ENCODE data around the gene RHCG.

Gene RHCG

DNA sequence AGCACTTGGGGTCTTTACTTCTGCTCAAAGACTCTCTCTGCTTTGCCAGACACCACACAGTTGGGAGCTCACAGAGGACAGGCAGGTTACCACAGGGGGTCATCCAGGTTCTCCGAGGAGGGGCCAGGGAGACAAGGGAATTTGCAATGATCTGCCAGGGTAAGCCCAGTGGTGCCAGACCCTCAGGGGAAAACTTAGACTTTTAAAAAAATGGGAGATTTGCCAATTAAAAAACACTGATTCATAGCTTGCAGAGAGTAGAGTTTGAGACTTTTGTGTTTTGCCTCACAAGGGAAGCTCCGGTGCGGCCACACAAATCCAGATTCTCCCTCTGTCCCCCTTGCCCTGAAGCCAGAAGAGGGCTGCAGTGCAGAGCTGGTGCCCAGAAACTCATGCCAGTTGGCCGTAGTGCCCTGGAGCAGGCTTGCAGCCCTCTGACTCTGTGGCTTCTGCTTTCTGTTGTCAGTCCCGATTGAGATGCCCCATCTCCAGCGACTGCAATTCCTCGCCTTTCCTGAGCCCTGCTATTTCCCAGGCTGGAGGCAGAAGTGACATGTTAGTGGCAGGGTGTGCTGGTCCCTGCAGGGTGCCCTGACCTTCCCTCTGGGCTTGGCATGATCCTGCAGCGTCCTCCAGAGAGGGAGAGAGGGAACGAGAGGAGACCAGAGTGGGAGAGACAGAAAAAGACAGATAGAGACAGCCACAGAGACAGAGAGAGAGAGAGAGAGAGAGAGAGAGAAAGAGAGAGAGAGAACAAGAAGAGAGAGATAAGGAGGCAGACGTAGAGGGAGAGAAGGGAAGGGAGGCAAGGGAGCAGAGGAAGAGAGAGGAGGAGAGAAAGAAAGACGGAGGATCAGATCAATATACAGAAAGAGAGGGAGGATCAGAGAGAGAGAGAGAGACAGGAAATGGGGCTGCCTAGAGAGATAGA is 46.0 kb downstream of the RHCG start:
- Histone ChIP-seq H3K4me3 (ENCODE audit: low read length) (no peak overlapping the region), H3K36me3 (replicated peaks; ENCODE audit: insufficient read depth, low read length) (no peaks in the 10 kb centered on the region), H3K4me1 (ENCODE audit: low read length) (no peaks in the 10 kb centered on the region), H2AFZ (ENCODE audit: low read length) (no peak overlapping the region), H3K79me2 (ENCODE audit: low read length) (no peaks in the 10 kb centered on the region), H4K20me1 (ENCODE audit: insufficient read depth, low read length) (no peaks in the 10 kb centered on the region), H3K27ac (ENCODE audit: low read length) (no peak overlapping the region), H3F3A (ENCODE audit: insufficient read depth, low read length) (no peaks in the 10 kb centered on the region), H3K9ac (ENCODE audit: low read length) (no peak overlapping the region), H3K4me2 (ENCODE audit: low read depth, low read length) (no peak overlapping the region), H3K27me3 (replicated peaks; ENCODE audit: insufficient read depth, low read length) (no peaks in the 10 kb centered on the region), H3K9me2 (replicated peaks; ENCODE audit: insufficient read depth, low read length) (no peaks in the 10 kb centered on the region), H3K9me3 (replicated peaks; ENCODE audit: insufficient read depth, low read length) (no peaks in the 10 kb centered on the region)
- TF ChIP-seq, protein P1, sequence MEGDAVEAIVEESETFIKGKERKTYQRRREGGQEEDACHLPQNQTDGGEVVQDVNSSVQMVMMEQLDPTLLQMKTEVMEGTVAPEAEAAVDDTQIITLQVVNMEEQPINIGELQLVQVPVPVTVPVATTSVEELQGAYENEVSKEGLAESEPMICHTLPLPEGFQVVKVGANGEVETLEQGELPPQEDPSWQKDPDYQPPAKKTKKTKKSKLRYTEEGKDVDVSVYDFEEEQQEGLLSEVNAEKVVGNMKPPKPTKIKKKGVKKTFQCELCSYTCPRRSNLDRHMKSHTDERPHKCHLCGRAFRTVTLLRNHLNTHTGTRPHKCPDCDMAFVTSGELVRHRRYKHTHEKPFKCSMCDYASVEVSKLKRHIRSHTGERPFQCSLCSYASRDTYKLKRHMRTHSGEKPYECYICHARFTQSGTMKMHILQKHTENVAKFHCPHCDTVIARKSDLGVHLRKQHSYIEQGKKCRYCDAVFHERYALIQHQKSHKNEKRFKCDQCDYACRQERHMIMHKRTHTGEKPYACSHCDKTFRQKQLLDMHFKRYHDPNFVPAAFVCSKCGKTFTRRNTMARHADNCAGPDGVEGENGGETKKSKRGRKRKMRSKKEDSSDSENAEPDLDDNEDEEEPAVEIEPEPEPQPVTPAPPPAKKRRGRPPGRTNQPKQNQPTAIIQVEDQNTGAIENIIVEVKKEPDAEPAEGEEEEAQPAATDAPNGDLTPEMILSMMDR (IDR thresholded peaks at IDR 0.05; ENCODE audit: low read length): no peak
- TF ChIP-seq EZH2phosphoT487 (IDR thresholded peaks at IDR 0.05; ENCODE audit: low read length): no peak
- TF ChIP-seq EZH2 (optimal IDR thresholded peaks at IDR 0.05; ENCODE audit: low read depth, low read length): no peak
- DNase-seq: no peak

DNA sequence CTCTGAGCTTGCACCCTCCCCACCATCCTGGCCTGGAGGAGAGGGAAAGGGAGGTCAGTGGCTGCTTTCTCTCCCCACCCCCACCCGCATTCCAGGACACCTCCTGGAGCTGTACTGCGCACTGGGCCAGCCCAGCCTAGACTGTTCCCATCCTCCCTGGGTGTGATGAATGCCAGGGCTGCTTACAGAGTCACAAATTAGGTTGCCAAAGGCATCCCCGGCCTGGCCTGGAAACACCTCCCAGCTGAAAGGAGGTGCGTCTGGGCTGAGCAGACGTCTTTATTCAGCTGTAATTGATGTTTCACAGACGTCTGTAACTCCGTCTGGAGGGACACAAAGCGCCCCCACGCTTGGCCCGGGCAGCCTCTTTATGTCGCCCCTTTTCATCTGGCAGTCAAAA is 47.6 kb downstream of the RHCG start:
- H3K9me3 ChIP-seq (replicated peaks; ENCODE audit: insufficient read depth, low read length): no peaks in the 10 kb centered on the region
- no peaks in the 10 kb centered on the region for H3K9me2 ChIP-seq (replicated peaks; ENCODE audit: insufficient read depth, low read length)
- H3K27ac ChIP-seq (ENCODE audit: low read length): no peak overlapping the region
- H3F3A ChIP-seq (ENCODE audit: insufficient read depth, low read length): no peaks in the 10 kb centered on the region
- no peaks in the 10 kb centered on the region for H4K20me1 ChIP-seq (ENCODE audit: insufficient read depth, low read length)
- no peak overlapping the region for H3K9ac ChIP-seq (ENCODE audit: low read length)
- no peaks in the 10 kb centered on the region for H3K27me3 ChIP-seq (replicated peaks; ENCODE audit: insufficient read depth, low read length)
- DNase-seq: no peak
- TF ChIP-seq, protein P1 (IDR thresholded peaks at IDR 0.05; ENCODE audit: low read length): no peak
- no peak for TF ChIP-seq EZH2 (optimal IDR thresholded peaks at IDR 0.05; ENCODE audit: low read depth, low read length)
- TF ChIP-seq EZH2phosphoT487 (IDR thresholded peaks at IDR 0.05; ENCODE audit: low read length): no peak
- H3K4me3 ChIP-seq (ENCODE audit: low read length): no peak overlapping the region
- H3K4me1 ChIP-seq (ENCODE audit: low read length): no peaks in the 10 kb centered on the region
- H3K36me3 ChIP-seq (replicated peaks; ENCODE audit: insufficient read depth, low read length): no peaks in the 10 kb centered on the region
- H2AFZ ChIP-seq (ENCODE audit: low read length): no peak overlapping the region
- no peak overlapping the region for H3K4me2 ChIP-seq (ENCODE audit: low read depth, low read length)
- no peaks in the 10 kb centered on the region for H3K79me2 ChIP-seq (ENCODE audit: low read length)

GRCh38 chr15:89447676-89448075 is 48.7 kb downstream of the RHCG start:
- no peak overlapping the region for H3K9ac ChIP-seq (ENCODE audit: low read length)
- TF ChIP-seq, protein P1 (IDR thresholded peaks at IDR 0.05; ENCODE audit: low read length): no peak
- TF ChIP-seq EZH2phosphoT487 (IDR thresholded peaks at IDR 0.05; ENCODE audit: low read length) (no peak), EZH2 (optimal IDR thresholded peaks at IDR 0.05; ENCODE audit: low read depth, low read length) (no peak)
- H3K4me3 ChIP-seq (ENCODE audit: low read length): no peak overlapping the region
- no peaks in the 10 kb centered on the region for H3K9me3 ChIP-seq (replicated peaks; ENCODE audit: insufficient read depth, low read length)
- no peaks in the 10 kb centered on the region for H3K79me2 ChIP-seq (ENCODE audit: low read length)
- no peaks in the 10 kb centered on the region for H3K9me2 ChIP-seq (replicated peaks; ENCODE audit: insufficient read depth, low read length)
- H3F3A ChIP-seq (ENCODE audit: insufficient read depth, low read length): no peaks in the 10 kb centered on the region
- H2AFZ ChIP-seq (ENCODE audit: low read length): no peak overlapping the region
- peaks cover under 1% of the 10 kb centered on the region; the same call in 1 of the 2 replicates for H3K4me1 ChIP-seq (ENCODE audit: low read length)
- H4K20me1 ChIP-seq (ENCODE audit: insufficient read depth, low read length): no peaks in the 10 kb centered on the region
- H3K27me3 ChIP-seq (replicated peaks; ENCODE audit: insufficient read depth, low read length): no peaks in the 10 kb centered on the region
- H3K4me2 ChIP-seq (ENCODE audit: low read depth, low read length): no peak overlapping the region
- no peak overlapping the region for H3K27ac ChIP-seq (ENCODE audit: low read length)
- no peaks in the 10 kb centered on the region for H3K36me3 ChIP-seq (replicated peaks; ENCODE audit: insufficient read depth, low read length)
- DNase-seq: no peak
